Activated CD8-positive, alpha-beta T cell treated with anti-CD3 and anti-CD28 coated beads for 36 hours (primary cell): ENCODE measurements around the gene INHBB. TPM values are rescaled to one million over a fixed set of nuclear protein-coding genes. Genes with fewer than 3 reads are reported as not detected.

Source experiments
- ATAC-seq: fragments of 200-7000 bp; cut with Tn5 transposase; one replicate; pipeline ENCODE4 v1.10.0; 2021; ENCODE audit warnings: mild to moderate bottlenecking, moderate library complexity
- CTCF ChIA-PET: fragments of 350-600 bp; sonication (Branson Sonifier 250); formaldehyde crosslinking; loops from one replicate; lab custom pipeline; 2021; ENCODE audit warnings: antibody characterized with exemption; lab: Charles Lee
- POLR2A ChIA-PET: fragments of 350-600 bp; sonication (Branson Sonifier 250); formaldehyde crosslinking; loops from one replicate; lab custom pipeline; 2021; ENCODE audit warnings: antibody characterized with exemption; lab: Charles Lee
- DNase-seq: peaks from one replicate; pipeline ENCODE4 v3.0.0-alpha.2; 2020
- H3K27ac Mint-ChIP-seq: one replicate; pipeline ENCODE4 v1.8.0; 2021; ENCODE audit warnings: mild to moderate bottlenecking, mixed read lengths
- H3K27me3 Mint-ChIP-seq: one replicate; pipeline ENCODE4 v1.8.0; 2021; ENCODE audit warnings: mixed read lengths
- H3K36me3 Mint-ChIP-seq: one replicate; pipeline ENCODE4 v1.8.0; 2021; ENCODE audit warnings: low read depth, mixed read lengths
- H3K4me1 Mint-ChIP-seq: one replicate; pipeline ENCODE4 v1.8.0; 2021; ENCODE audit warnings: low read depth, mixed read lengths
- H3K4me3 Mint-ChIP-seq: one replicate; pipeline ENCODE4 v1.8.0; 2021; ENCODE audit warnings: mild to moderate bottlenecking, moderate library complexity, mixed read lengths
- H3K9me3 Mint-ChIP-seq: one replicate; pipeline ENCODE4 v1.8.0; 2021; ENCODE audit warnings: mixed read lengths
- intact Hi-C: fragments of 100-400 bp; cut with micrococcal nuclease; formaldehyde crosslinking; loops from one replicate; pipeline ENCODE4 v1.10.0; 2022
- total RNA-seq, 2 experiments: library from RNA; stranded (reverse); gene quantifications; one replicate each; pipeline ENCODE4 v1.2.3, GENCODE V29; 2021
- TF ChIP-seq, protein P1 (sequence below): fragments of 200-600 bp; IDR thresholded peaks from one replicate; pipeline ENCODE4 v1.8.0; 2022; ENCODE audit warnings: antibody characterized with exemption, mild to moderate bottlenecking

INHBB gene
- total RNA-seq, 2 experiments from 2014 or later, result not detected

DNA sequence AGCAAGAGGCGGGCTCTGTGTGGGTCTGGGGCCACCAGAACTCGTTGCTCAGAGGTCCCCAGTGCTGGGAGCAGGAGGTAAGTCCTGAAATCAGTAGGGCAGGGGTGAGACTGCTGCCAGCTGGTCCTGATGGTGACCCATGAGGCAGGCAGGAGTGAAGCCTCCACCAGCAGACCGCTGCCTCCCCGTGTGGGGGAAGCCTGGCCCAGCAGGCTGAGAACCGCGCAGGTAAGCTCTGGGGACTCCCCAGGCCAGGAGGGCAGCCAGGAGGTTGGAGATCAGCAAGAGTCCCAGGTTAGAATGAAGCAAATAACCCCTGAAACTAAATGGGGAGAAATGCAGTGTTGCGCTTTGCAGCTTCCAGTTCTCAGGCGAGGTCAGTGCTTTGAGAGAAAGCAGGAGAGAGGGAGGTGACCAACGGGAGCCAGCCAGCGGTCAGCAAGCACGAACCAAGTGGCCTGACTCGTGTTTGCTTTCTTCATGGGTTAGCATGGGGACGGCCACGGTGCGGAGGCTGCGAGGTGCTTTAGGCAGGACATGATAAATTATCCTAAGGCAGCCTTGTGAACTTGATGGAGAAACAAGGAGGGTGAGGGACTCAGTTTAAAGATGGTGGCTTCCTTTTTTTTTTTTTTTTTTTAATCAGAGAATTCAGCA lies 26.2 kb downstream of the INHBB start:
- ChIA-PET CTCF (no interaction called here), POLR2A (no interaction called here)
- H3K36me3 Mint-ChIP-seq, result no peaks in the 10 kb centered on the region
- ATAC-seq, result no peak
- no peak for DNase-seq
- intact Hi-C loops, result no loop called here
- no peaks in the 10 kb centered on the region for H3K4me1 Mint-ChIP-seq
- no peak overlapping the region for H3K27ac Mint-ChIP-seq
- H3K27me3 Mint-ChIP-seq, result no peaks in the 10 kb centered on the region
- H3K4me3 Mint-ChIP-seq, result no peak overlapping the region
- no peaks in the 10 kb centered on the region for H3K9me3 Mint-ChIP-seq
- TF ChIP-seq, protein P1, sequence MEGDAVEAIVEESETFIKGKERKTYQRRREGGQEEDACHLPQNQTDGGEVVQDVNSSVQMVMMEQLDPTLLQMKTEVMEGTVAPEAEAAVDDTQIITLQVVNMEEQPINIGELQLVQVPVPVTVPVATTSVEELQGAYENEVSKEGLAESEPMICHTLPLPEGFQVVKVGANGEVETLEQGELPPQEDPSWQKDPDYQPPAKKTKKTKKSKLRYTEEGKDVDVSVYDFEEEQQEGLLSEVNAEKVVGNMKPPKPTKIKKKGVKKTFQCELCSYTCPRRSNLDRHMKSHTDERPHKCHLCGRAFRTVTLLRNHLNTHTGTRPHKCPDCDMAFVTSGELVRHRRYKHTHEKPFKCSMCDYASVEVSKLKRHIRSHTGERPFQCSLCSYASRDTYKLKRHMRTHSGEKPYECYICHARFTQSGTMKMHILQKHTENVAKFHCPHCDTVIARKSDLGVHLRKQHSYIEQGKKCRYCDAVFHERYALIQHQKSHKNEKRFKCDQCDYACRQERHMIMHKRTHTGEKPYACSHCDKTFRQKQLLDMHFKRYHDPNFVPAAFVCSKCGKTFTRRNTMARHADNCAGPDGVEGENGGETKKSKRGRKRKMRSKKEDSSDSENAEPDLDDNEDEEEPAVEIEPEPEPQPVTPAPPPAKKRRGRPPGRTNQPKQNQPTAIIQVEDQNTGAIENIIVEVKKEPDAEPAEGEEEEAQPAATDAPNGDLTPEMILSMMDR, result no peak

DNA sequence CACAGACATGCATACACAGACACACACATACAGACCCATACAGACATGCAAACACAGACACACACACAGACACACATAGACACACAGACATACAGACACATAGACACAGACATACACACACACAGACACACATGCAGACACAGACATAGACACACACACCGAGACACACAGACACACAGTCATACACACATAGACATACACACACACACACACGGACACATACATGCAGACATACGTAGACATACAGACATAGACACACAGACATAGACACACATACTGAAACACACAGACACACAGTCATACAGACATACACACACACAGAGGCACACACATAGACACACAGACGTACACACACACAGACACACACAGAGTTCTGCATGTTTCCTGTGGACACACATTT lies 26.9 kb downstream of the INHBB start:
- H3K36me3 Mint-ChIP-seq, result no peaks in the 10 kb centered on the region
- intact Hi-C loops, result no loop called here
- no peak overlapping the region for H3K27ac Mint-ChIP-seq
- POLR2A ChIA-PET, result no interaction called here
- TF ChIP-seq, protein P1, result no peak
- no peak for DNase-seq
- H3K27me3 Mint-ChIP-seq, result no peaks in the 10 kb centered on the region
- no peaks in the 10 kb centered on the region for H3K9me3 Mint-ChIP-seq
- H3K4me1 Mint-ChIP-seq, result no peaks in the 10 kb centered on the region
- CTCF ChIA-PET, result no interaction called here
- no peak for ATAC-seq
- no peak overlapping the region for H3K4me3 Mint-ChIP-seq

DNA sequence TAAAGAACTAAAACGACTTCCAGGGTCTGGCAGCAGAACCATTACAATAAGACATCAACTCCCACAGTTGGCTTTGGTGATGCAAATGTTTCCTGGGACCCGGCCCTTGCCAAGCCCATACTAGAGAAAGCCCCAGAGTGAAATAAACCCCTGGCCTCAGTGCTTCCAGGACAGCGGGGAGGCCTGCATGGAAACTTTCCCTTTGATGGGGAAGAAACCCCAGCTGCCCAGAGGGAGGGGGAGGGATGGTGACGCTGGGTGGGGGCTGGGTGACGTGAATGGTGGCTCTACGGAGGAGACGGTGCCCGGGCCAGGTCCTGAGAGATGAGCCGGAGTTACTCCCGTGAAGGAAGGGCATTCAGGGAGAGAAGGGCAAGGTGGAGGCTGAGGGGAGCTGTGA lies 27.5 kb downstream of the INHBB start:
- no peaks in the 10 kb centered on the region for H3K4me1 Mint-ChIP-seq
- POLR2A ChIA-PET, result no interaction called here
- CTCF ChIA-PET, result no interaction called here
- TF ChIP-seq, protein P1, result no peak
- ATAC-seq (no peak), DNase-seq (no peak)
- no peaks in the 10 kb centered on the region for H3K36me3 Mint-ChIP-seq
- no peaks in the 10 kb centered on the region for H3K9me3 Mint-ChIP-seq
- H3K27ac Mint-ChIP-seq, result no peak overlapping the region
- no peak overlapping the region for H3K4me3 Mint-ChIP-seq
- peaks cover 4% of the 10 kb centered on the region for H3K27me3 Mint-ChIP-seq
- intact Hi-C loops, result no loop called here

DNA sequence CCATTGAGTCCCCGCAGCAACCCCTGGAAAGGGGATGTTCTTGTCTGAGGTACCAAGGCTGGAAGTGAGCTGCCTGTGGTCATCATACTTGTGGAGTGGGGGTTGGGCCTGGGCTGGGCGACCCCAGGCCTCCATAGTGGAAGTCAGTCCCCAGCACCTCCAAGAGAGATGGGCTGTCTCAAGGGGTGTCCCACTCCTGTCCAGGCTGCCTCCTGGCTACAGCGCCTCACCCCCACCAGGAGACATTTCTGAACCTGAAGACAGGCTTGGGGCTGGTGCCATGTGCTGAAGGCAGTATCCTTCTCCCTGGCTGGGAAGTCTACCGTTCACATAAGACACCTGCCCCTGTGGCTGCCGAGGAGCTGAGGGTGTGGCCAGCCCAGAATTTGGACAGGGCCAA lies 28.9 kb downstream of the INHBB start:
- ChIA-PET POLR2A (no interaction called here), CTCF (no interaction called here)
- intact Hi-C loops, result no loop called here
- Mint-ChIP-seq H3K4me3 (no peak overlapping the region), H3K36me3 (no peaks in the 10 kb centered on the region), H3K9me3 (no peaks in the 10 kb centered on the region), H3K4me1 (no peaks in the 10 kb centered on the region), H3K27ac (no peak overlapping the region), H3K27me3 (peaks cover 4% of the 10 kb centered on the region)
- ATAC-seq (no peak), DNase-seq (no peak)
- TF ChIP-seq, protein P1, result no peak

DNA sequence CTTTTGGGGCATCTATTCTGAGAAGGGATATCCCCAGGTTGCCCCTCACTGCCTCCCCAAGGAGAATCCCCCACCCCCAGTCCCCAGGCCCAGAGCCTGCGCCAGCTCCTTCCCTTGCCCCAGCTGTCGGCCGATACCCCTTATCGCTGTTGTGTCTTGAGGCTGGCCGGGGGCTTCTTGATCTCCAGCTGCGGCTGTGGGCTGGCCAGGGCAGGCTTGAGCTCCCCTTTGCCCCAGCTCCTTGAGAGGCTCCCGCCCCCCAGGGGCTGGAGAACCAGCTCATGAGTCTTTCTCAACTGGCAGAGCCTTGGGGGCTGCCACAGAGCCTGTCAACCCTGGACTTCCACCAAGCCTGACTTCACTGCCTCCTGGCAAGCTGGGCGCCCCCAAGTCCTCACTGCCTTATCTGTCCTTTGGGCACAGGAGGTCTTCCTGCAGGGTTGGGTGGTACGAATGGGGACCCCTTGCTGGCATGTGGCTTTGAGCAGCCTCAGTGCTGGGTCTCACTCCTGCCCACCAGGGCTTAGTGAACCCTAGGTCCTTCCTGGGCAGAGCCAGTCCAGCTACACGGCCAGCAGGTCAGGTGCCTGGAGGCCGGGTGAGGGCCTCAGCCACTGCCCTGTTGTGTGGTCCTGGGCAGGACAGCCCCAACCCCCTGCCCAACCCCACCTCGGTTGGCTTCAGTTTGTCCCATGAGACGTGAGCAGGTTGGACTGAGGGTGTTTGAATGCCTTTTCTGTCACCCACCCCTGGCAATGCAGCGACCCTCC lies 29.5 kb downstream of the INHBB start:
- no peaks in the 10 kb centered on the region for H3K9me3 Mint-ChIP-seq
- no peaks in the 10 kb centered on the region for H3K36me3 Mint-ChIP-seq
- no peak overlapping the region for H3K27ac Mint-ChIP-seq

More for the DNA sequence above, 29.5 kb downstream of the INHBB start:
- ChIA-PET POLR2A (no interaction called here), CTCF (no interaction called here)
- TF ChIP-seq, protein P1, result no peak
- H3K4me3 Mint-ChIP-seq, result no peak overlapping the region
- no peak for ATAC-seq
- intact Hi-C loops, result no loop called here
- H3K27me3 Mint-ChIP-seq, result peaks cover 4% of the 10 kb centered on the region
- DNase-seq, result no peak
- H3K4me1 Mint-ChIP-seq, result no peaks in the 10 kb centered on the region
